Thyroid gland (tissue), 4 donors: ENCODE results near the gene TKFC.

Source experiments
- CTCF ChIP-seq, 6 experiments: fragments of 200-600 bp in 3 of 6; fragments of 450-650 bp in 3 of 6; sonication (generic) in 3 of 6; IDR thresholded peaks; one replicate each; pipeline ENCODE4 v1.5.1; 2016 to 2019; ENCODE audit warnings: antibody characterized with exemption in 6 of 6, mild to moderate bottlenecking in 2 of 6, inconsistent platforms in 1 of 6, moderate library complexity in 1 of 6
- POLR2A ChIP-seq, 2 donors: fragments of 450-650 bp; IDR thresholded peaks; one replicate each; pipeline ENCODE4 v1.6.1; 2017; ENCODE audit warnings: antibody characterized with exemption in 2 of 2, mild to moderate bottlenecking in 2 of 2, moderate library complexity in 1 of 2

DNA sequence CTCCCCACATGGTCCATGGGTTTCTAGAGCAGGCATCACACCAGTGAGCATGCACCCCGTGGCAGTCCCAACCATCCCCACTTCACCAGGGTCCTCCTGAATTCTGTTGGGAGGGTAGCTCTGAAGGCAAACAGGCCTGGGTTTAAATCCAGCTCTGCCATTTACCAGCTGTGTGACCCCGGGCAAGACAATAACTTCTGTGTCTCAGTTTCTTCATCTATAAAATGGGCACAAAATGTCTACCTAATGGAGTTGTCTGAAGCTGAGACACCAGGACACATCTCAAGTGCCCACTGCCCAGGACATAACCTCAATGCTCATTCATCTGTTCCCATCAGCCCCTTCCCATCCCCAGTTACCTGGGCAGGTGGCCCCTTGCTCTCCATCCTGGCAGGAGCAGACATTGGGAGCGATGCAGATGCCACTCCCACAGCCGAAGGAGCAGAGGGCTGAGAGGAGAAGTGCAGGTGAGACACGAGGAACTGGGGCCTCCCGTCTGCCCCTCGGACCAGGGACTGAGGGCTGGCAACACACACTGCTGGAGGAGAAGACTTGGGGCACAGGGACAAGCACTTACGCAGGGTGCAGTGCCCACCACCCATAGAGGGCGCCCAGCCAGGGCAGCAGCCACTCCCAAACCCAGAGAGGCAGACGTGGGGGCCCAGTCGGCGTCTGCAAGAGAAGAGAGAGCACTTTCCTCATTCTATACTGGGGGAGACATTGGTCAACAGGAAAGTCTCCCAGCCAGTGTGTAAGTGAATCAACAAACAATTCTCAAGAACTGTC, 41.9 kb upstream of the TKFC start:
- TF ChIP-seq CTCF (IDR thresholded peaks at IDR 0.05) (no peak), POLR2A (IDR thresholded peaks at IDR 0.05) (no peak)
